Prostate gland (tissue), 2 donors: ENCODE results near the gene CASP8AP2. TPM values are rescaled to one million over a fixed set of nuclear protein-coding genes. Genes with fewer than 3 reads are reported as not detected.
"Not testable (repeated sequence)": the region's sequence is repeated elsewhere in the genome, so short reads cannot be mapped to it uniquely, and the experiment has no call there.

Source experiments
- DNase-seq: peaks from one replicate; pipeline ENCODE4 v3.0.0-alpha.2; 2019; ENCODE audit warnings: low spot score
- H3K27ac ChIP-seq, 2 donors: fragments of 200-600 bp; sonication (generic); 2 replicates each; pipeline ENCODE4 v1.5.1; 2017 to 2019
- H3K27me3 ChIP-seq: fragments of 200-600 bp; sonication (generic); replicated peaks from 2 replicates; pipeline ENCODE4 v1.5.1; 2019; ENCODE audit not compliant: insufficient read depth
- H3K36me3 ChIP-seq, 2 donors: fragments of 200-600 bp; sonication (generic); 1 replicate in 1 of 2; 2 replicates in 1 of 2; pipeline versions ENCODE4 v1.5.1 to v1.8.1; 2017 to 2019
- H3K4me1 ChIP-seq: fragments of 200-600 bp; sonication (generic); replicated peaks from 2 replicates; pipeline ENCODE4 v1.5.1; 2019
- H3K4me3 ChIP-seq, 2 donors: fragments of 200-600 bp; sonication (generic); 2 replicates each; pipeline ENCODE4 v1.5.1; 2017 to 2019
- H3K9me3 ChIP-seq: fragments of 200-600 bp; sonication (generic); 2 replicates; pipeline ENCODE4 v1.5.1; 2017
- POLR2A ChIP-seq: fragments of 450-650 bp; IDR thresholded peaks from one replicate; pipeline ENCODE4 v1.6.1; 2016; ENCODE audit warnings: antibody characterized with exemption, mild to moderate bottlenecking
- POLR2AphosphoS5 ChIP-seq: sonication (generic); formaldehyde crosslinking; IDR thresholded peaks from one replicate; pipeline ENCODE4 v1.6.1; 2017; ENCODE audit warnings: antibody characterized with exemption
- WGBS: methylation state at CpG from one replicate; pipeline ENCODE4 v1.1.5; 2018; 5-methylcytosine and 5-hydroxymethylcytosine counted together
- intact Hi-C: fragments of 100-400 bp; cut with DNase I; formaldehyde crosslinking; loops from one replicate; pipeline ENCODE4 v1.14.2; 2022
- total RNA-seq, 2 donors: library from RNA; depleted of rRNA; stranded (reverse); fragments of >200 nt; gene quantifications; one replicate each; pipeline ENCODE4 v1.1.0, GENCODE V29; 2016
- TF ChIP-seq, protein P1 (sequence below), 4 experiments: fragments of 200-600 bp in 2 of 4; fragments of 450-650 bp in 2 of 4; sonication (generic) in 2 of 4; IDR thresholded peaks; 1 replicate in 3 of 4; 2 replicates in 1 of 4; pipeline ENCODE4 v1.5.1; 2016 to 2019; ENCODE audit warnings: antibody characterized with exemption in 4 of 4, mild to moderate bottlenecking in 2 of 4, moderate library complexity in 2 of 4

Gene CASP8AP2
- total RNA-seq, 2 donors from 2014 or later: 10.9 to 17.7 TPM

DNA sequence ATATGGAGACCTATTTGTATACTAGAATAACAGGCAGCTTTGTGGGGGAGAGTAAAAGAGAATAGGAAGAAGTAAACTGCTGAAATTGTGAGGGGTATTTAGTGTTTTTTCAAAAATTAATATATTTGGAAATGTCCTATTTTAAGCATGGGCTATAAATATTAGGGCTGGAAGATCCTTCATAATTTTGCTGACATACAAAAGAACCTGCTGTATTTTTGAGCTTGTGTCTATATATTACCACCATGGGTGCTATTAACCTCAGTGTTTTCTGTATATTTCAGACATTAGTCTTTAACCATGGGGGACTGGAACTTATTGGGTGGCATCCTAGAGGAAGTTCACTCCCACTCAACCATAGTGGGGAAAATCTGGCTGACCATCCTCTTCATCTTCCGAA lies 64.5 kb downstream of the CASP8AP2 start, which contains the start of gene GJA10:
TSS of gene GJA10 (plus strand) at position 301 of the 400 bp plus-strand sequence. CDS start at position 301, 0 bp downstream.
- Histone ChIP-seq H3K9me3 (no peaks in the 10 kb centered on the region), H3K27me3 (no peaks in the 10 kb centered on the region), H3K4me3 (no peak within 1 kb of the TSS), H3K27ac (no peak within 1 kb of the TSS), H3K4me1 (no peaks in the 10 kb centered on the region), H3K36me3 (no peaks in the 10 kb centered on the region)
- TF ChIP-seq, protein P1, sequence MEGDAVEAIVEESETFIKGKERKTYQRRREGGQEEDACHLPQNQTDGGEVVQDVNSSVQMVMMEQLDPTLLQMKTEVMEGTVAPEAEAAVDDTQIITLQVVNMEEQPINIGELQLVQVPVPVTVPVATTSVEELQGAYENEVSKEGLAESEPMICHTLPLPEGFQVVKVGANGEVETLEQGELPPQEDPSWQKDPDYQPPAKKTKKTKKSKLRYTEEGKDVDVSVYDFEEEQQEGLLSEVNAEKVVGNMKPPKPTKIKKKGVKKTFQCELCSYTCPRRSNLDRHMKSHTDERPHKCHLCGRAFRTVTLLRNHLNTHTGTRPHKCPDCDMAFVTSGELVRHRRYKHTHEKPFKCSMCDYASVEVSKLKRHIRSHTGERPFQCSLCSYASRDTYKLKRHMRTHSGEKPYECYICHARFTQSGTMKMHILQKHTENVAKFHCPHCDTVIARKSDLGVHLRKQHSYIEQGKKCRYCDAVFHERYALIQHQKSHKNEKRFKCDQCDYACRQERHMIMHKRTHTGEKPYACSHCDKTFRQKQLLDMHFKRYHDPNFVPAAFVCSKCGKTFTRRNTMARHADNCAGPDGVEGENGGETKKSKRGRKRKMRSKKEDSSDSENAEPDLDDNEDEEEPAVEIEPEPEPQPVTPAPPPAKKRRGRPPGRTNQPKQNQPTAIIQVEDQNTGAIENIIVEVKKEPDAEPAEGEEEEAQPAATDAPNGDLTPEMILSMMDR (IDR thresholded peaks at IDR 0.05): no peak
- no peak for TF ChIP-seq POLR2A
- TF ChIP-seq POLR2AphosphoS5: no peak
- no peak for DNase-seq
- 100% methylated on average over 1 of the region's 1 CpG for WGBS
- intact Hi-C loops: no loop called here

GRCh38 chr6:89895276-89895874 lies 65.7 kb downstream of the CASP8AP2 start:
- TF ChIP-seq, protein P1 (IDR thresholded peaks at IDR 0.05): no peak
- TF ChIP-seq POLR2A: no peak
- TF ChIP-seq POLR2AphosphoS5: no peak
- H3K4me1 ChIP-seq: no peaks in the 10 kb centered on the region
- H3K36me3 ChIP-seq: no peaks in the 10 kb centered on the region
- 43% methylated on average over 8 of the region's 8 CpGs for WGBS
- no peak overlapping the region for H3K4me3 ChIP-seq
- no peak for DNase-seq
- no peaks in the 10 kb centered on the region for H3K9me3 ChIP-seq
- no peaks in the 10 kb centered on the region for H3K27me3 ChIP-seq
- intact Hi-C loops: no loop called here
- H3K27ac ChIP-seq: no peak overlapping the region

DNA sequence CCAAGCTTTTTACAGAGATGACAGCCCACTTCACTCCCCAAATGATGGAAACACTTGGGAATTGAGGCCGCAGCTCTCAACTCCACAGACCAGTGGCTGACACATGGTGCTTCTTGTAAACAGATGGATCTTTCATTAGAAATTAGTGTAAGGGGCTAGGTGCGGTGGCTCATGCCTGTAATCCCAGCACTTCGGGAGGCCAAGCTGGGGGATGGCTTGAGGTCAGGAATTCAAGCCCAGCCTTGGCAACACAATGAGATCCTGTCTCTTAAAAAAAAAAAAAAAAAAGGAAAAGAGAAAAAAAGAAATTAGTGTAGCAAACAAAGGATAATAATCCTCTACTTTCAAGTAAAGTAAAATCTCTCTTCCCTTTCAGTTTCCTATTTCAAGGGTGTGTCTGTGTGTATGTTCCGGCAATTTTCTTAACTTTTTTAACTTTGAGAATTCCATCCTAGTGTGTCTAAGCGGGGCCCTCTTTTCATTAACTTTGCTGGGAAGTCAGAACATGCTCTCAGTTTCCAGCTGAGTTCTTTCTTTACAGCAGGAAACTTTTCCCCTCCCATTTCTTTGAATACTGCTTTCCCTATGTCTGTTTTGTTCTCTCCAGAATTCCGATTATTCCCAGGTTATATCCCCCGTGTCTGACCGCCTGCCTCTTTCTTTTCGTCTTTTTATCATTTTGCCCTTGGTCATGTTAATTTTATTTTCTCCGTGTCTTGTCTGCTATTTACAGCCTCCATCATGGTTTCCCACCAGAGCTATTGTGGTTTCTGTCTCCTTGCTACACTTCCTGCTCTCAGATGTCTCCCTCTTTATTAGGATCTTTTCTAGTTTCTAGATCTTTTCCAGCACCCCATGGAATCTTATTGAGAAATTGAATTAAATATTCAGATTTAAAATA lies 80.6 kb downstream of the CASP8AP2 start:
- H3K4me1 ChIP-seq, DNase-seq, H3K9me3 ChIP-seq, H3K27me3 ChIP-seq, H3K36me3 ChIP-seq, H3K4me3 ChIP-seq, intact Hi-C loops, H3K27ac ChIP-seq: not testable (repeated sequence)
- WGBS: 63% methylated on average over 10 of the region's 10 CpGs

- Histone ChIP-seq H3K4me3 (no peak overlapping the region), H3K27ac (no peak overlapping the region), H3K36me3 (no peaks in the 10 kb centered on the region), H3K4me1 (no peaks in the 10 kb centered on the region), H3K27me3 (no peaks in the 10 kb centered on the region), H3K9me3 (no peaks in the 10 kb centered on the region)
- no peak for TF ChIP-seq POLR2A
- no peak for TF ChIP-seq POLR2AphosphoS5
- TF ChIP-seq, protein P1 (IDR thresholded peaks at IDR 0.05): no peak
- DNase-seq: no peak
- intact Hi-C loops: no loop called here
- WGBS: 60% methylated on average over 1 of the region's 1 CpG
Observed at GRCh38 chr6:89910902-89911240, 81.2 kb downstream of the CASP8AP2 start.

DNA sequence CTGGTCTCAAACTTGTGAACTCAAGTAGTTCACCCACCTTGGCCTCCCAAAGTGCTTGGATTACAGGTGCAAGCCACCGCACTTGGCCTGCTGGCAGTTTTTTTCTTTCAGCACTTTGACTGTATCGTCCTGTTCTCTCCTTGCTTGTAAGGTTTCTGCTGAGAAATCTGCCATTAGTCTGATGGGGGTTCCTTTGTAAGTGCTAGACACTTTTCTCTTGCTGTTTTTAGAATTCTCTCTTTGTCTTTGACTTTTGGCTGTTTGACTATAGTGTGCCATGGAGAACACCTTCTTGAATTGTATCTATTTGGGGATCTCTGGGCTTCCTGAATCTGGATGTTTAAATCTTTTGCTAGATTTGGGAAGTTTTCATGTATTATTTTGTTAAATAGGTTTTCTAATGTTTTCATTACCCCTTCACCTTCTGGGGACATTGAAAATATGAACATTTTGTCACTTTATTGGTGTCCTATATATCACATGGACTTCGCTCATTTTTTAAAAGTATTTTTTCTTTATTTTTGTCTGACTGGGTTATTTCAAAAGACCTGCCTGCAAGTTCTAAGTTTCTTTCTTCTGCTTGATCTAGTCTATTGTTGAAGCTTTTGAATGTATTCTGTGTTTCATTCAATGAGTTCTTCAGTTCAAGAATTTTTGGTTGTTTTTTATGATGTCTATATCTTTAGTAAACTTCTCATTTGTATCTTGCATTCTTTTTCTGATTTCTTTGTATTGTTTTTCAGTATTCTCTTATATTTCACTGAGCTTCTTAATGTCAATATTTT lies 86.6 kb downstream of the CASP8AP2 start:
- H3K4me1 ChIP-seq: no peaks in the 10 kb centered on the region
- TF ChIP-seq POLR2A (no peak), POLR2AphosphoS5 (no peak)
- TF ChIP-seq, protein P1 (IDR thresholded peaks at IDR 0.05): no peak
- H3K36me3 ChIP-seq: no peaks in the 10 kb centered on the region
- no peak overlapping the region for H3K27ac ChIP-seq
- WGBS: 96% methylated on average over 3 of the region's 3 CpGs
- intact Hi-C loops: no loop called here
- no peaks in the 10 kb centered on the region for H3K9me3 ChIP-seq
- H3K4me3 ChIP-seq: no peak overlapping the region
- no peak for DNase-seq
- H3K27me3 ChIP-seq: no peaks in the 10 kb centered on the region
